ENCODE results near the gene CCDC73.

GRCh38 chr11:32729976-32730375 lies 64.5 kb downstream of the CCDC73 start:
- TF ChIP-seq TAF1 (IDR thresholded peaks at IDR 0.05; ENCODE audit: borderline replicate concordance, low read depth, low read length) = no peak
- no peak for TF ChIP-seq POLR2AphosphoS5 (IDR thresholded peaks at IDR 0.05; ENCODE audit: low read depth, low read length)
- no peak for TF ChIP-seq POLR2A (IDR thresholded peaks at IDR 0.05; ENCODE audit: low read depth, low read length)
